ENCODE measurements around the gene RNF13.

DNA sequence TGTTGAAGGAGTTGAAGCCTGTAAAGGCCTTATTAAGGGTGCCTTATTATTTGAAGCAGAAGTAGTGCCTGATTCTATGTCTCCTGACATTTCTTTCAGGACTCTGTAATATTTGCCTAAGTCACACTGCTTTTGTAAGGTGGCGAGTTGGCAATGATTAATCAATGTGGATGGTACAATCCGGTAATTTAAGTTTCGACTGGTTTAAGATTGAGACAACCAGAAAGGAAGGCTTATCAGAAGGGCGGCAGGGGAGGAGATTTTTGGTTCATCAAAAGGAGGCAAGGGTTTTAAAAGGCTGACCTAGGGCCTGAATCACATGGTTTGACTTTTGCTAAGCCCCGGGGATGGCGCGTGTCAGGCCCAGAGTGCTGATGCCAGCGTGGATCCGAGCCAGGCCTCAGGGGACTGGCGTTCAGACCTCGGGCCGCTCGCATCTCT, 830 bp upstream of the RNF13 start:
- TF ChIP-seq, protein P1, sequence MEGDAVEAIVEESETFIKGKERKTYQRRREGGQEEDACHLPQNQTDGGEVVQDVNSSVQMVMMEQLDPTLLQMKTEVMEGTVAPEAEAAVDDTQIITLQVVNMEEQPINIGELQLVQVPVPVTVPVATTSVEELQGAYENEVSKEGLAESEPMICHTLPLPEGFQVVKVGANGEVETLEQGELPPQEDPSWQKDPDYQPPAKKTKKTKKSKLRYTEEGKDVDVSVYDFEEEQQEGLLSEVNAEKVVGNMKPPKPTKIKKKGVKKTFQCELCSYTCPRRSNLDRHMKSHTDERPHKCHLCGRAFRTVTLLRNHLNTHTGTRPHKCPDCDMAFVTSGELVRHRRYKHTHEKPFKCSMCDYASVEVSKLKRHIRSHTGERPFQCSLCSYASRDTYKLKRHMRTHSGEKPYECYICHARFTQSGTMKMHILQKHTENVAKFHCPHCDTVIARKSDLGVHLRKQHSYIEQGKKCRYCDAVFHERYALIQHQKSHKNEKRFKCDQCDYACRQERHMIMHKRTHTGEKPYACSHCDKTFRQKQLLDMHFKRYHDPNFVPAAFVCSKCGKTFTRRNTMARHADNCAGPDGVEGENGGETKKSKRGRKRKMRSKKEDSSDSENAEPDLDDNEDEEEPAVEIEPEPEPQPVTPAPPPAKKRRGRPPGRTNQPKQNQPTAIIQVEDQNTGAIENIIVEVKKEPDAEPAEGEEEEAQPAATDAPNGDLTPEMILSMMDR (IDR thresholded peaks at IDR 0.05): no peak
- TF ChIP-seq POLR2A (IDR thresholded peaks at IDR 0.05): no peak

Data from breast epithelium (tissue), 3 donors.